ENCODE data around the gene CPB1.

DNA sequence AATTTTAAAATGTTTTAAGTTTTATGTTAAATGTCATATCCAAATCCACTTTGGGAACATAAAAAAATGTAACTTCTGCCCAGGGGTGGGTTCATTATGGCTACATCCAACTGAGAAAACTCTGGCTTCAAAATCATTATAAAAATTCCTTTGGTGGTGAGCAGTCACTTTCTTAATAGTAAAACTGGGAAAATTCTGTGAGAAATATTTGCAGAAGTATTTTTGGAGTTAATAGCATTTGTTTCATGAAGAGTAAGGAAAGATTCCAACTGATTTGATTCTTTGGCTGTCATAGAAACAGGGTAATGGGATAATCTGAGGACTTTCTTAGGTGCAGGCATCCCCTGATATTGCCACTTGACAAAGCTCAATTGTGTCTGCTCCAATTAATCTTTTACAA is 76.3 kb downstream of the CPB1 start:
- TF ChIP-seq ZNF274 (IDR thresholded peaks at IDR 0.05; ENCODE audit: low read depth, low read length) (no peak), SUZ12 (IDR thresholded peaks at IDR 0.05; ENCODE audit: extremely low read depth, insufficient read depth, insufficient read length) (no peak)
